Camera-type eye (tissue), 1 donor: ENCODE results near the gene ARPP19. TPM values are rescaled to one million over a fixed set of nuclear protein-coding genes. Genes with fewer than 3 reads are reported as not detected.

Experiments
- total RNA-seq: library from RNA; depleted of rRNA; stranded (reverse); fragments of >200 nt; gene quantifications from one replicate; pipeline ENCODE4 v1.2.3, GENCODE V29; 2014

ARPP19 gene
- 215 TPM for total RNA-seq

DNA sequence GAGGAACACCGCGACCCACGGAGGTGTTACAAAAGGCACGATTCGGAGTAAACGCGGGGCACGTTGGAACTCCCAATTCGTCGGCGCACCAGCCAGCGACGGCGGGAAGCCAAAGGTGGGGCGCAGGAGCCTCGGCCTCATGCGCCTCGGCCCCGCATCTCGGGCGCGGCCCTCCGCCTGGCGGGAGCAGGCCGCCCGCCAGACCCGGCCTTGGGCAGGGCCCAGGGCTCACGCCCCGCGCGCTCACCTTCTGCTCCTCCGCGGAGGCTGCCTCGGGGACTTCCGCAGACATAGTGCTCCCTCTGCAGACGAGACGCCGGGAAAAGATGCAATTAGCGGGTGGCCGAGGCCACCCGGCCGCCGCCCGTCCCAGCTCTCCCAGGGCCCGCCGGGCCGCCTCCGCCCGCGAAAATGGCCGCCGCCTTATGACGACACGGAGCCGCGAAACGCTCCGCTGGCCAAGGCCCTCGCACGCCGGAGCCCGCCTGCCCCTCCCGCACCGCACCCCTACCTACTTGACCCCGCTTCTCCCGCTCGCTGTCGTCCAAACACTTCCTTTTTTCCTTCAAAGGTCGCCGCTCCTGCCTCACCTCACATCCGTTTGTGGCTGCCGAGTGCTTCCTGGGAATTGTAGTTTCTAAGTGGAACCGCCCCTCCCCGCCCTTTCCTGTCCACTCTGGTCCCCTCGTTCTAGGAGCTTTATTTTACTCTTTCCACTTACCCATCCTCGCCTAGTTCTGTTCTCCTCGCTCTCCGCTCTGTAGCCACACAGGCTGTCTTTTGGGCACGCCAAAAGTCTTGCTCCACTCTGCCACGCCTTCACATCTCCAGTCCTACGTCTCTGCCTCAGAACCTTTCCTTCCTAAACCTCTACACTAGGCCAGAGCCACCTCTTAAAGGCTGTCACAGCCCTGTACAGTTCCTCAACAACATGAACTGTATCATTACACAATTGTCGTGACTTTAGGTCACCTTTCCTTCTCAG, at the start of gene ARPP19:
TSS of gene ARPP19 (minus strand) at position 430 of the 985 bp plus-strand sequence. CDS start at position 292, 138 bp downstream.

GRCh38 chr15:52528564-52529340, 40.1 kb downstream of the ARPP19 start, which contains the start of gene MYO5A:
Gene MYO5A, minus strand, starts transcription at chr15:52528880. Its CDS starts 74 bp downstream, at chr15:52528806.

Other genes starting within 250 kb of the ARPP19 start
- gene MYO5A, start 40.1 kb downstream of the ARPP19 start, total RNA-seq = 61.8 TPM
- 117 TPM for gene ATOSA, start 110.4 kb upstream of the ARPP19 start, total RNA-seq
- 21.3 TPM for gene ONECUT1, start 221.3 kb upstream of the ARPP19 start, total RNA-seq